Psoas muscle (tissue), 8 donors: Measurements from ENCODE around the gene CHRNA10. TPM values are rescaled to one million over a fixed set of nuclear protein-coding genes. Genes with fewer than 3 reads are reported as not detected.

Source experiments
- ATAC-seq, 4 donors: fragments of 200-7000 bp; cut with Tn5 transposase; one replicate each; pipeline ENCODE4 v1.9.1; 2020; ENCODE audit warnings: moderate library complexity in 3 of 4, mild to moderate bottlenecking in 2 of 4
- DNase-seq, 2 donors: peaks; one replicate each; pipeline ENCODE4 v3.0.0-alpha.2; 2020
- H3K27ac ChIP-seq: fragments of 200-600 bp; one replicate; pipeline ENCODE4 v1.8.0; 2022
- H3K27me3 ChIP-seq, 3 donors: fragments of 200-600 bp in 1 of 3; one replicate each; pipeline versions ENCODE4 v1.6.1 to v1.8.0; 2013 to 2022; ENCODE audit warnings: low read length in 2 of 3, mild to moderate bottlenecking in 2 of 3, moderate library complexity in 1 of 3; ENCODE audit not compliant: insufficient read depth in 3 of 3
- H3K36me3 ChIP-seq, 2 donors: fragments of 200-600 bp in 1 of 2; one replicate each; pipeline versions ENCODE4 v1.6.1 to v1.8.0; 2013 to 2022; ENCODE audit warnings: low read depth in 1 of 2, mild to moderate bottlenecking in 1 of 2, moderate library complexity in 1 of 2; ENCODE audit not compliant: insufficient read depth in 1 of 2
- H3K4me1 ChIP-seq: fragments of 200-600 bp; one replicate; pipeline ENCODE4 v1.8.0; 2022
- H3K4me3 ChIP-seq: fragments of 200-600 bp; one replicate; pipeline ENCODE4 v1.8.0; 2022; ENCODE audit warnings: mild to moderate bottlenecking
- H3K9me3 ChIP-seq: fragments of 200-600 bp; one replicate; pipeline ENCODE4 v1.8.0; 2022
- CTCF ChIP-seq: fragments of 200-600 bp; IDR thresholded peaks from one replicate; pipeline ENCODE4 v1.8.0; 2022; ENCODE audit warnings: antibody characterized with exemption
- WGBS, 3 donors: extraction: QIAGEN DNeasy Blood & Tissue Kit; methylation state at CpG; one replicate each; pipeline versions ENCODE4 v1.1.6 to v1.1.7; 2013; 5-methylcytosine and 5-hydroxymethylcytosine counted together
- intact Hi-C, 2 donors: fragments of 100-400 bp; cut with DNase I; formaldehyde crosslinking; loops; one replicate each; pipeline versions ENCODE4 v1.11.0 to v1.14.2; 2022
- polyA plus RNA-seq, 3 donors: library from polyadenylated mRNA; stranded (reverse); fragments of 200-250 nt; gene quantifications; one replicate each; pipeline ENCODE4 v1.2.3, GENCODE V29; 2013
- total RNA-seq, 4 donors: library from RNA; stranded (reverse); fragmentation: NEBNext Ultra II Directional in 2 of 4; extraction: Animal tissue kit (Norgen Biotek cat#: 25700) in 2 of 4; gene quantifications; one replicate each; pipeline versions ENCODE4 v1.2.1 to v1.2.4, GENCODE V29; 2021 to 2023
- donor health status: healthy with polysubstance abuse.
- donor health status: DM: no; HTN: no; CAD: no; lungs with moderate emphysema.
- donor health status: Bipolar disorder and iron deficiency.
- donor health status: healthy.
- donor health status: DM: yes; HTN: yes; CAD: no.
- donor health status: DM: no; HTN: no; CAD: no.
- donor health status: DM: no; HTN: no; CAD: no.
- donor health status: DM: yes; HTN: yes; CAD: no.

Gene CHRNA10
- total and polyA plus RNA-seq, 7 donors: 0.13 to 1.4 (median 0.63) TPM

GRCh38 chr11:3675971-3676370, 4.8 kb upstream of the CHRNA10 start:
- no peak for ATAC-seq

DNA sequence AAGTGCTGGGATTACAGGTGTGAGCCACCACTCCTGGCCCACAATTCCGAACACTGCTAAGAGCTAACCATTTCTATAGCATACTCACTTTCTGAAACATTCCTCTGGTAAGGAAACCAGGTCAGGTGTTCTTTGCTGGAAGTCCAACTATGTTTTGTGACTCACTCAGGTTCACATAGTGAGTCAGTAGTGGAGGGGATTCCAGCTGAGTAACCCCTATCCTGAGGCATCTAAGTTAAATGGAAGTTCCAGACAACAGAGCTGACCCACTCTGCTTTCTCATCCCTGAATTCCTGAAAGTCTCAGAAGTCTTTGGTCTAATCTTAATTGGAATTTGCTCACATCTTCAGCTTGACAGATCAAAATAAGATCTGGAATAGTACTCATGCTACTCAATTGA, 3.0 kb upstream of the CHRNA10 start:
- no peaks in the 10 kb centered on the region for H3K27me3 ChIP-seq
- no peak for DNase-seq
- intact Hi-C loops: no loop called here
- H3K4me3 ChIP-seq: no peak overlapping the region
- no peaks in the 10 kb centered on the region for H3K4me1 ChIP-seq
- TF ChIP-seq CTCF: no peak
- H3K36me3 ChIP-seq: peaks cover 6 to 95% of the 10 kb centered on the region in 2 donors
- no peak overlapping the region for H3K27ac ChIP-seq
- H3K9me3 ChIP-seq: no peaks in the 10 kb centered on the region
- peak in 3 of 4 donors; percentile 39 to 42 (median 40) for ATAC-seq
- 93 to 98% (median 95%) methylated on average over 1 of the region's 1 CpG for WGBS, 3 donors

More at GRCh38 chr11:3675971-3676370, 4.8 kb upstream of the CHRNA10 start:
- H3K36me3 ChIP-seq: peaks cover 16 to 100% of the 10 kb centered on the region in 2 donors
- intact Hi-C loops: no loop called here
- TF ChIP-seq CTCF: no peak
- no peak overlapping the region for H3K27ac ChIP-seq
- H3K4me3 ChIP-seq: no peak overlapping the region
- no peaks in the 10 kb centered on the region for H3K9me3 ChIP-seq
- 94 to 96% (median 95%) methylated on average over 11 of the region's 11 CpGs for WGBS, 3 donors
- no peak for DNase-seq
- no peaks in the 10 kb centered on the region for H3K4me1 ChIP-seq
- no peaks in the 10 kb centered on the region for H3K27me3 ChIP-seq

DNA sequence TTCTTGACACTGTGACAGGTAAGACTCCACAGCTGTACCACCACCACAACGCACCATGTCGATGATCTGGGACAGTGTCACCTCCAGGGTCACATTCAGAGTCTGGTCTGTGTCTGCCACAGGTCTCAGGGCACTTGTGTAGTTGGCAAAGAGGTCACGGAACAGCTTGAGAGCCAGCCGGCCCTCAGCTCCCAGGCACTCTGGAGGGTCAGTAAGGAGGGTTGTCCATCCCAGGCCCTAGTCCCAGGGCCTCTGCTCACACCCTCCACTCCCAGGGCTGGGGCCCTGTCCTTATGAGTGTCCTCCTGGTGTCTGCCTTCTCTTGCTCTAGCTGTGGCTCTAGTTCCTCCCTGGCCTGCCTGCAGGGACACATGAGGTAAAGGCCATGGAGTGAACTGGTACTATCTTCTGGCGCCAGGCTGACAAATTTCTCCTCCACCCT, 1.4 kb downstream of the CHRNA10 start:
- TF ChIP-seq CTCF: no peak
- ATAC-seq (peak in 2 of 4 donors; percentile 15 to 20), DNase-seq (no peak)
- Histone ChIP-seq H3K9me3 (no peaks in the 10 kb centered on the region), H3K4me3 (no peak overlapping the region), H3K36me3 (peaks cover 2 to 90% of the 10 kb centered on the region in 2 donors), H3K4me1 (no peaks in the 10 kb centered on the region), H3K27me3 (no peaks in the 10 kb centered on the region), H3K27ac (no peak overlapping the region)
- intact Hi-C loops: no loop called here
- 82 to 94% (median 84%) methylated on average over 5 of the region's 5 CpGs for WGBS, 3 donors

GRCh38 chr11:3669128-3669527, 2.1 kb downstream of the CHRNA10 start:
- intact Hi-C loops: no loop called here
- no peaks in the 10 kb centered on the region for H3K4me1 ChIP-seq
- ATAC-seq (no peak), DNase-seq (no peak)
- TF ChIP-seq CTCF: no peak
- no peaks in the 10 kb centered on the region for H3K27me3 ChIP-seq
- H3K4me3 ChIP-seq: no peak overlapping the region
- peaks cover under 1 to 90% of the 10 kb centered on the region in 2 donors for H3K36me3 ChIP-seq
- no peaks in the 10 kb centered on the region for H3K9me3 ChIP-seq
- WGBS, 3 donors: 90 to 95% (median 93%) methylated on average over 7 of the region's 7 CpGs
- H3K27ac ChIP-seq: no peak overlapping the region
